Cerebellar cortex (tissue), 1 donor: ENCODE data around the gene FIZ1.
"Not testable (repeated sequence)": the region's sequence is repeated elsewhere in the genome, so short reads cannot be mapped to it uniquely, and the experiment has no call there.

Experiments used
- DNase-seq: peaks from one replicate; pipeline ENCODE4 v3.0.0-alpha.2; 2015; ENCODE audit warnings: low spot score

FIZ1 gene

GRCh38 chr19:55594996-55595545, 4.2 kb downstream of the FIZ1 start:
- DNase-seq = no peak

- no peak for DNase-seq
Observed at GRCh38 chr19:55593096-55593772, 6.1 kb downstream of the FIZ1 start.

- DNase-seq = no peak
Observed at GRCh38 chr19:55592391-55593090, 6.8 kb downstream of the FIZ1 start.

DNA sequence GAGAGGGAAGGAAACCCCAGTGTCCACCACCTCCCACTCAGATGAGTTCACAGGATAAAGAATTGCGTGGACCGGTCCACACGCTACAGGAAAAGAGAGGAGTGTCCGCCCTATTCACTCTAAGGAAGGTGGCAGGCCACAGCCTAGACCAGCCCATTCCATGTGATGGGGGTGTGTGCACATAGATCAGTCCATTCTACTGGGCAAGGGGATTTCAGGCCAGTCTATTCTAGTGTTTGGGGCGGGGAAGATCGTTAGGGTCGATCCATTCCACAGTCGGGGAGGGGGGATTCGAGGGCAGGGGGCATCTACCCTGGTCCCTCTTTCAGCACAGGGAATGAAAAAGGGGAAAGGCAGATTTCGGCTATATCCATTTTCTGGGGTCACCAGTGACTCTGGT, 7.8 kb downstream of the FIZ1 start:
- DNase-seq = peak; percentile 49

GRCh38 chr19:55590617-55591016, 8.7 kb downstream of the FIZ1 start:
- peak; percentile 48 for DNase-seq

GRCh38 chr19:55590109-55590508, 9.2 kb downstream of the FIZ1 start:
- no peak for DNase-seq

- DNase-seq = no peak
Observed at GRCh38 chr19:55588738-55589137, 10.6 kb downstream of the FIZ1 start.

DNA sequence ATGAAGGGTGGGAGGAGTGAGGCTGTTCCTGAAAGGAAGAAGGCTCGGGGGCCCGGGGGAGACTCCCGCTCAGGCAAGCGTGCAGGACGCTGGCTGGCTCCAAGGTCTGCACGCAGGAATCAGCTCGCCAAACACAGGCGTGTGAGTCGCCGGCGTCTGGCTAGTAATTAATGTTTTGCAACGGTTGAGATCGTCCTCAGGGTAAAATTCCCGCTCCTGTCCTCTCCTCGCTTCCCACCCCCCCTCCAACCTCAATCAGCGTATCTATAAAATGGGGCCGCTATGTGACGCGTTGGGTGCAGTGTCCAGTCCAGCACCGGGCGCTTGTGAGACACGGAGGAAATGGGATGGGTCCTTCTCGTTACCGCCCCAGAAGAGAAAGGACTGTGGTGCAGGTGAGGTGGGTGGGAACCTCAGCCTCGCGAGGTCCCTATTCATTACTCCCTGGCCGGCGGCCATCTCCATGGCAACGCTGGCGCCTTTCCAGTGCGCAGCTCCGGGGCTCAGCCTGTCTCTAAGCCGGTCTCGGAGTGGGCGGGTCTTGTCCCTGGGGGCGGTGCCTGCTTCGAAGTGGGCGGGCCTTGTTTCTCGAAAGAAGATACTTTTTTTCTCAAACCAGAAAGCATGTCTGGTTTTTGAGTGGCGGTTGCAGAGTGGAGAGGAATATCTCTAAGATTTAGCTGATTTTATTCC, 12.2 kb downstream of the FIZ1 start:
- peak; percentile 97 for DNase-seq

GRCh38 chr19:55585658-55586339, 13.5 kb downstream of the FIZ1 start:
- peak; percentile 79 for DNase-seq

DNA sequence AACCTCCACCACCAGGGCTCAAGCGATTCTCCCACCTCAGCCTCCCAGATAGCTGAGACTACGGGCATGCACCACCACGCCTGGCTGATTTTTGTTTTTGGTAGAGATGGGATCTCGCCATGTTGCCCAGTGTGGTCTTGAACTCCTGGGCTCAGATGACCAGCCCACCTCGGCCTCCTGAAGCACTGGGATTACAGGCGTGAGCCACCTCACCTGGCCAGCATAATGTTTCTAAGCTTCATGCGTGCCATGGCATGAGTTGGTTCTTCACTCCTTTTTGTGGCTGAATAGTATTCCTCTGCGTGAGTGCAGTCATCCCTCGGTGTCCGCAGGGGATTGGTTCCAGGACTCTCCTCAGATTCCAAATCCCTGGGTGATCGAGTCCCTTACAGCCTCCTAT, 14.4 kb downstream of the FIZ1 start:
- DNase-seq = no peak

DNA sequence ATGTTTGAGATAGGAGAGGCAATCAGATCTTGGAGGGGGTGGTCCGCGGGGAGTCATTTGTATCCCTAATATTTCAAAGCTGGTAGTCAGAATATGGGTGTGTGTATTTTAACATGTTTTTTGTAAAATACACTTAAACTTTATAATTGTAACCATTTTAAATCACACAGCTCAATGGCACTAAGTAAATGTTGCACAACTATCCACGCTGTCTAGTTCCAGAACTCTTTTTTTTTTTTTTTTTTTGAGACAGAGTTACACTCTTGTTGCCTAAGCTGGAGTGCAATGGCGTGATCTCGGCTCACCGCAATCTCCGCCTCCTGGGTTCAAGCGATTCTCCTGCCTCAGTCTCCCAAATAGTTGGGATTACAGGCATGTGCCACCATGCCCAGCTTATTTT, 15.4 kb downstream of the FIZ1 start:
- DNase-seq = not testable (repeated sequence)

GRCh38 chr19:55582284-55582683, 17.0 kb downstream of the FIZ1 start:
- not testable (repeated sequence) for DNase-seq

DNA sequence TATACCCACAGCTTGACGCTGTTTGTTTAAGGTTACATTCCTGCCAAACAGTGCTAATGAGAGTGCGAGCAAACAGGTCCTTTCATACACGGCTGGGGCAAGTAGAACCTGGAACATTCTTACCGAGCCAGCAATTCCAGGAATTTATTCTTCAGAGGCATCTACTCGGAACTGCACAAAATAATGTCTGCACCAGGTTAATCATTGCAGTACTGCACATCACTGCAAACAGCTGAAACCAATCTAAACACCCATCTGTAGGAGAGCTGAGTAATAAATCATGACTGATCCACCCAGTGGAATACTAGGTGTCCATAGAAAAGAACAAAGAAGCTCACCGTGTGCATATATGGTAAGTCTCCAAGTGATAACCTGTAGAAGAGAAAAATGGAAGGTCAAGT, 17.5 kb downstream of the FIZ1 start:
- no peak for DNase-seq

GRCh38 chr19:55581145-55581822, 18.0 kb downstream of the FIZ1 start:
- peak; percentile 28 for DNase-seq

GRCh38 chr19:55580628-55581144, 18.6 kb downstream of the FIZ1 start, which contains the start of gene ZNF579:
Gene ZNF579, minus strand, starts transcription at chr19:55580848. Its CDS starts 1,209 bp downstream, at chr19:55579639.
- DNase-seq = peak; percentile 94

GRCh38 chr19:55579766-55580621, 19.3 kb downstream of the FIZ1 start:
- peak; percentile 42 for DNase-seq

GRCh38 chr19:55578761-55579747, 20.3 kb downstream of the FIZ1 start:
- no peak for DNase-seq

DNA sequence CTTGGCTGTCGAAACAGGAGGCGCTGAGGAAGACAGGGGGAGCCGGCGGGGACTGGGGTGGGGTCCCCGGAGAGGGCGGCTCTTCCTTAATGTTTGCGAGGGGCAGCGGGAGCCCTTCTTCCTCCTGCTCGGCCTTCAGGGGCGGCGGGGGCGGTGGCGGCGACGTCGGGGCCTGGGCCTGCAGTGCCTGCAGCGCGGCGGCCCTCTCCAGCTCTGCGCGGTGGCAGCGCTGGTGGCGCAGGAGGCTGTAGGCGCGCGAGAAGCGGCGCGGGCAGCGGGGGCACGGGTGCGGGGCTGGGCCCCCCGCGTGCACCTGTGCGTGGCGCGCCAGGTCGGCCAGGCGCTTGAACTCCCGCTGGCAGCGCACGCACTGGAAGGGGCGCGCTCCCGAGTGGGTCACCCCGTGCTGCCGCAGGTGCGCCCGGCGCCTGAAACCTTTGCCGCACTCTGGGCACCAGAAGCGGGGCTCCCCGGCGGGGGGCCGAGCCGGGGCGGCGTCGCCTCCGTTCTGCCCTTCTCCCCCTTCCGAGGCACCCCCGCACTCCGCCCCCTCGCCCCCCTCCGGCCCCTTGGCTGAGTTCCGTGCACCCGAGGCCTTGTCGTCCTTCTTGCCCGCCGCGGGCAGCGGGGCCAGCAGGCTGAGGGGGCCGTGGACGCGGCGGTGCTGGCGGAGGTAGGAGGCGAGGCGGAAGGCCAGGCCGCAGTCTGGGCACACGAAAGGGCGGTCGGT, 21.1 kb downstream of the FIZ1 start:
- no peak for DNase-seq
